ENCODE data around the gene TSSK2. TPM values are rescaled to one million over a fixed set of nuclear protein-coding genes. Genes with fewer than 3 reads are reported as not detected.

The TSSK2 gene
- polyA plus RNA-seq, 1 donor from 2014 or later: not detected

GRCh38 chr22:19128009-19128401, 3.1 kb upstream of the TSSK2 start:
- no peaks in the 10 kb centered on the region for H4K20me1 ChIP-seq (ENCODE audit: insufficient read depth)
- no peak overlapping the region for H3K4me3 ChIP-seq (ENCODE audit: low read length)
- H3K27me3 ChIP-seq (ENCODE audit: insufficient read depth, low read depth, low read length): no peaks in the 10 kb centered on the region
- H3K27ac ChIP-seq (ENCODE audit: low read length): no peak overlapping the region
- no peaks in the 10 kb centered on the region for H3K9me2 ChIP-seq (ENCODE audit: insufficient read depth, low read length)
- no peak overlapping the region for H2AFZ ChIP-seq (ENCODE audit: low read depth, low read length)
- H3K9me3 ChIP-seq (ENCODE audit: low read length): no peaks in the 10 kb centered on the region
- no peaks in the 10 kb centered on the region for H3F3A ChIP-seq (ENCODE audit: insufficient read depth, low read length, poor library complexity, severe bottlenecking)
- no peak overlapping the region for H3K4me2 ChIP-seq (ENCODE audit: low read length)
- H3K79me2 ChIP-seq (replicated peaks; ENCODE audit: insufficient read depth, low read length): no peaks in the 10 kb centered on the region
- no peaks in the 10 kb centered on the region for H3K36me3 ChIP-seq (ENCODE audit: insufficient read depth, low read length)
- TF ChIP-seq TAF1 (IDR thresholded peaks at IDR 0.05; ENCODE audit: low read depth) (no peak), CTCF (IDR thresholded peaks at IDR 0.05; ENCODE audit: poor library complexity, severe bottlenecking) (no peak), EP300 (conservative IDR thresholded peaks at IDR 0.05; ENCODE audit: poor library complexity, severe bottlenecking) (no peak), RAD21 (conservative IDR thresholded peaks at IDR 0.05) (no peak), EZH2 (IDR thresholded peaks at IDR 0.05; ENCODE audit: borderline replicate concordance, insufficient read depth, low read length, poor library complexity, severe bottlenecking) (no peak), REST (IDR thresholded peaks at IDR 0.05; ENCODE audit: borderline replicate concordance) (no peak), POLR2AphosphoS5 (IDR thresholded peaks at IDR 0.05) (no peak), MXI1 (conservative IDR thresholded peaks at IDR 0.05; ENCODE audit: poor library complexity, severe bottlenecking) (no peak), SMC3 (conservative IDR thresholded peaks at IDR 0.05; ENCODE audit: poor library complexity) (no peak)
- no peak overlapping the region for H3K9ac ChIP-seq (ENCODE audit: low read length)

- Histone ChIP-seq H3K27me3 (ENCODE audit: insufficient read depth, low read depth, low read length) (no peaks in the 10 kb centered on the region), H2AFZ (ENCODE audit: low read depth, low read length) (no peak overlapping the region), H3K79me2 (replicated peaks; ENCODE audit: insufficient read depth, low read length) (no peaks in the 10 kb centered on the region), H3K9ac (ENCODE audit: low read length) (no peak overlapping the region), H3K9me2 (ENCODE audit: insufficient read depth, low read length) (no peaks in the 10 kb centered on the region), H3K4me2 (ENCODE audit: low read length) (no peak overlapping the region), H3K36me3 (ENCODE audit: insufficient read depth, low read length) (no peaks in the 10 kb centered on the region), H3K9me3 (ENCODE audit: low read length) (no peaks in the 10 kb centered on the region), H4K20me1 (ENCODE audit: insufficient read depth) (no peaks in the 10 kb centered on the region), H3K4me3 (ENCODE audit: low read length) (no peak overlapping the region), H3K27ac (ENCODE audit: low read length) (no peak overlapping the region), H3F3A (ENCODE audit: insufficient read depth, low read length, poor library complexity, severe bottlenecking) (no peaks in the 10 kb centered on the region)
- TF ChIP-seq EZH2 (IDR thresholded peaks at IDR 0.05; ENCODE audit: borderline replicate concordance, insufficient read depth, low read length, poor library complexity, severe bottlenecking) (no peak), POLR2AphosphoS5 (IDR thresholded peaks at IDR 0.05) (no peak), CTCF (IDR thresholded peaks at IDR 0.05; ENCODE audit: poor library complexity, severe bottlenecking) (no peak), TAF1 (IDR thresholded peaks at IDR 0.05; ENCODE audit: low read depth) (no peak), RAD21 (conservative IDR thresholded peaks at IDR 0.05) (no peak), MXI1 (conservative IDR thresholded peaks at IDR 0.05; ENCODE audit: poor library complexity, severe bottlenecking) (no peak)
These were observed 2.0 kb upstream of the TSSK2 start for GRCh38 chr22:19128946-19129727.

Measured in neural cell (in vitro differentiated cells).